ENCODE data around the gene UFD1. TPM values are rescaled to one million over a fixed set of nuclear protein-coding genes. Genes with fewer than 3 reads are reported as not detected.

The UFD1 gene
- total and polyA plus RNA-seq, 2 donors (not counting 1 experiment from before 2014, with no cell fraction given), result 43.5 to 70.1 TPM

- WGBS (ENCODE audit: insufficient coverage), result under 1% methylated on average over 42 of the region's 50 CpGs
- H3K4me3 Mint-ChIP-seq, result peak within 1 kb of the TSS; percentile 98
- peaks cover 16 to 20% of the 10 kb centered on the region in 2 donors for H3K4me1 ChIP-seq (ENCODE audit: control insufficient read depth in 2 of 2, insufficient read depth in 2 of 2, low read length in 2 of 2)
- no peaks in the 10 kb centered on the region for H3K9me3 ChIP-seq (ENCODE audit: control extremely low read depth in 1 of 3, control insufficient read depth in 2 of 3, insufficient read depth in 1 of 3, low read length in 2 of 3)
- POLR2A ChIA-PET, result interaction anchor here (0.5 to 2.2 kb wide), 8 partner anchors 32 to 1790 kb away, joined by 3 to 18 read pairs (median 5); partner anchors contain the start of genes C22orf39, CLTCL1, DGCR2 and ESS2
- TF ChIP-seq EZH2 (IDR thresholded peaks at IDR 0.05; ENCODE audit: borderline replicate concordance, insufficient read depth, low read depth, low read length, poor library complexity, severe bottlenecking), result no peak
- peak within 1 kb of the TSS; percentile 92 for H3K4me2 ChIP-seq (replicated peaks; ENCODE audit: low read depth, low read length, poor library complexity, severe bottlenecking)
- peak within 1 kb of the TSS; percentile 98 for H3K9ac ChIP-seq (ENCODE audit: low read length)
- no peaks in the 10 kb centered on the region for H3K27me3 ChIP-seq (replicated peaks in 1 of 4; ENCODE audit: control extremely low read depth in 1 of 4, control insufficient read depth in 3 of 4, insufficient read depth in 4 of 4, low read length in 3 of 4)
- H3K79me2 ChIP-seq (ENCODE audit: control insufficient read depth, insufficient read depth, low read length), result peaks cover 43% of the 10 kb centered on the region
- H2AFZ ChIP-seq (ENCODE audit: insufficient read depth, low read depth, low read length, poor library complexity, severe bottlenecking), result peak within 1 kb of the TSS; percentile 92
- peak within 1 kb of the TSS; percentile 66 to 92 (median 83) for H3K4me3 ChIP-seq (ENCODE audit: control extremely low read depth in 1 of 5, extremely low read depth in 1 of 5, insufficient read depth in 1 of 5, low read depth in 2 of 5, low read length in 4 of 5)
- H3K27ac Mint-ChIP-seq, result peak within 1 kb of the TSS; percentile 100
- intact Hi-C loops (cut with micrococcal nuclease), result loop anchor here (1.0 to 2.0 kb wide), 10 partner anchors 32 to 357 kb away; partner anchors contain the start of genes C22orf39, CLTCL1, DGCR2 and ESS2
- H4K20me1 ChIP-seq (ENCODE audit: control insufficient read depth, insufficient read depth, low read length, poor library complexity, severe bottlenecking), result peaks cover 17% of the 10 kb centered on the region
- H3K27me3 Mint-ChIP-seq, result no peaks in the 10 kb centered on the region
- peak within 1 kb of the TSS; percentile 98 to 100 for H3K27ac ChIP-seq (ENCODE audit: low read length in 2 of 2)
- CTCF ChIA-PET, result interaction anchor here (0.7 to 5.5 kb wide), 7 partner anchors 13 to 335 kb away, joined by 3 to 29 read pairs (median 3); partner anchors contain the start of genes C22orf39 and ESS2
- peaks cover 4 to 8% of the 10 kb centered on the region in 2 experiments for H3K36me3 ChIP-seq (replicated peaks in 1 of 2; ENCODE audit: control extremely low read depth in 1 of 2, control insufficient read depth in 1 of 2, extremely low read depth in 1 of 2, insufficient read depth in 2 of 2, low read length in 1 of 2)
- peaks cover 23% of the 10 kb centered on the region for H3K4me1 Mint-ChIP-seq
- DNase-seq (peak; percentile 98), ATAC-seq (ENCODE audit: low read depth) (peak; percentile 90)
- H3K9me3 Mint-ChIP-seq (ENCODE audit: insufficient read depth), result no peaks in the 10 kb centered on the region
These were observed 571 bp upstream of the UFD1 start, which contains the start of gene CDC45 for GRCh38 chr22:19479355-19480172. CDC45 (plus strand) TSS chr22:19479920; CDS start chr22:19479969, 49 bp downstream.

GRCh38 chr22:19478045-19478900 lies 720 bp downstream of the UFD1 start:
- peak overlapping the region; percentile 67 for H3K27ac Mint-ChIP-seq
- intact Hi-C loops (cut with micrococcal nuclease), result loop anchor here (2.0 kb wide), 1 partner anchor 145 kb away; no protein-coding TSS in a partner anchor
- peak overlapping the region; percentile 98 for H3K9ac ChIP-seq (ENCODE audit: low read length)
- H3K4me2 ChIP-seq (replicated peaks; ENCODE audit: low read depth, low read length, poor library complexity, severe bottlenecking), result peak overlapping the region; percentile 92
- H3K4me1 Mint-ChIP-seq, result peaks cover 23% of the 10 kb centered on the region
- H2AFZ ChIP-seq (ENCODE audit: insufficient read depth, low read depth, low read length, poor library complexity, severe bottlenecking), result peak overlapping the region; percentile 92
- peak overlapping the region; percentile 98 for H3K4me3 Mint-ChIP-seq
- H3K27me3 ChIP-seq (replicated peaks in 1 of 4; ENCODE audit: control extremely low read depth in 1 of 4, control insufficient read depth in 3 of 4, insufficient read depth in 4 of 4, low read length in 3 of 4), result no peaks in the 10 kb centered on the region
- peaks cover 4 to 20% of the 10 kb centered on the region in 2 experiments for H3K36me3 ChIP-seq (replicated peaks in 1 of 2; ENCODE audit: control extremely low read depth in 1 of 2, control insufficient read depth in 1 of 2, extremely low read depth in 1 of 2, insufficient read depth in 2 of 2, low read length in 1 of 2)
- ATAC-seq (ENCODE audit: low read depth), result no peak
- peaks cover 52% of the 10 kb centered on the region for H3K79me2 ChIP-seq (ENCODE audit: control insufficient read depth, insufficient read depth, low read length)
- H3K27ac ChIP-seq (ENCODE audit: low read length in 2 of 2), result peak overlapping the region; percentile 98 to 100
- no peaks in the 10 kb centered on the region for H3K9me3 ChIP-seq (ENCODE audit: control extremely low read depth in 1 of 3, control insufficient read depth in 2 of 3, insufficient read depth in 1 of 3, low read length in 2 of 3)
- H3K27me3 Mint-ChIP-seq, result no peaks in the 10 kb centered on the region
- CTCF ChIA-PET, result interaction anchor here (0.7 to 5.5 kb wide), 15 partner anchors 15 to 370 kb away, joined by 3 to 29 read pairs (median 3); partner anchors contain the start of genes C22orf39, CLTCL1, ESS2 and SLC25A1
- H4K20me1 ChIP-seq (ENCODE audit: control insufficient read depth, insufficient read depth, low read length, poor library complexity, severe bottlenecking), result peaks cover 27% of the 10 kb centered on the region
- no peak for DNase-seq
- peak overlapping the region; percentile 66 to 84 (median 83) for H3K4me3 ChIP-seq (ENCODE audit: control extremely low read depth in 1 of 5, extremely low read depth in 1 of 5, insufficient read depth in 1 of 5, low read depth in 2 of 5, low read length in 4 of 5)
- POLR2A ChIA-PET, result interaction anchor here (1.2 to 2.2 kb wide), 3 partner anchors 44 to 46 kb away, joined by 4 to 18 read pairs (median 6); partner anchors contain the start of genes HIRA and MRPL40
- 0% methylated on average over 21 of the region's 31 CpGs for WGBS (ENCODE audit: insufficient coverage)
- no peaks in the 10 kb centered on the region for H3K9me3 Mint-ChIP-seq (ENCODE audit: insufficient read depth)
- peaks cover 16 to 20% of the 10 kb centered on the region in 2 donors for H3K4me1 ChIP-seq (ENCODE audit: control insufficient read depth in 2 of 2, insufficient read depth in 2 of 2, low read length in 2 of 2)
- no peak for TF ChIP-seq EZH2 (IDR thresholded peaks at IDR 0.05; ENCODE audit: borderline replicate concordance, insufficient read depth, low read depth, low read length, poor library complexity, severe bottlenecking)
- TF ChIP-seq, protein P1, sequence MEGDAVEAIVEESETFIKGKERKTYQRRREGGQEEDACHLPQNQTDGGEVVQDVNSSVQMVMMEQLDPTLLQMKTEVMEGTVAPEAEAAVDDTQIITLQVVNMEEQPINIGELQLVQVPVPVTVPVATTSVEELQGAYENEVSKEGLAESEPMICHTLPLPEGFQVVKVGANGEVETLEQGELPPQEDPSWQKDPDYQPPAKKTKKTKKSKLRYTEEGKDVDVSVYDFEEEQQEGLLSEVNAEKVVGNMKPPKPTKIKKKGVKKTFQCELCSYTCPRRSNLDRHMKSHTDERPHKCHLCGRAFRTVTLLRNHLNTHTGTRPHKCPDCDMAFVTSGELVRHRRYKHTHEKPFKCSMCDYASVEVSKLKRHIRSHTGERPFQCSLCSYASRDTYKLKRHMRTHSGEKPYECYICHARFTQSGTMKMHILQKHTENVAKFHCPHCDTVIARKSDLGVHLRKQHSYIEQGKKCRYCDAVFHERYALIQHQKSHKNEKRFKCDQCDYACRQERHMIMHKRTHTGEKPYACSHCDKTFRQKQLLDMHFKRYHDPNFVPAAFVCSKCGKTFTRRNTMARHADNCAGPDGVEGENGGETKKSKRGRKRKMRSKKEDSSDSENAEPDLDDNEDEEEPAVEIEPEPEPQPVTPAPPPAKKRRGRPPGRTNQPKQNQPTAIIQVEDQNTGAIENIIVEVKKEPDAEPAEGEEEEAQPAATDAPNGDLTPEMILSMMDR (IDR thresholded peaks at IDR 0.05), result no peak
